Fibroblast of skin of right quadriceps (primary cell): ENCODE results near the gene PTPN20.
"Not testable (repeated sequence)": the region's sequence is repeated elsewhere in the genome, so short reads cannot be mapped to it uniquely, and the experiment has no call there.

Source experiments
- DNase-seq: peaks from one replicate; pipeline ENCODE4 v3.0.0-alpha.2; 2013

The PTPN20 gene, protein sequence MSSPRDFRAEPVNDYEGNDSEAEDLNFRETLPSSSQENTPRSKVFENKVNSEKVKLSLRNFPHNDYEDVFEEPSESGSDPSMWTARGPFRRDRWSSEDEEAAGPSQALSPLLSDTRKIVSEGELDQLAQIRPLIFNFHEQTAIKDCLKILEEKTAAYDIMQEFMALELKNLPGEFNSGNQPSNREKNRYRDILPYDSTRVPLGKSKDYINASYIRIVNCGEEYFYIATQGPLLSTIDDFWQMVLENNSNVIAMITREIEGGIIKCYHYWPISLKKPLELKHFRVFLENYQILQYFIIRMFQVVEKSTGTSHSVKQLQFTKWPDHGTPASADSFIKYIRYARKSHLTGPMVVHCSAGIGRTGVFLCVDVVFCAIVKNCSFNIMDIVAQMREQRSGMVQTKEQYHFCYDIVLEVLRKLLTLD

GRCh38 chr10:46911144-46911876, at the start of gene PTPN20:
Gene PTPN20 (plus strand): TSS chr10:46911428. CDS start chr10:46932500, 21,072 bp downstream.
- DNase-seq = not testable (repeated sequence)

- DNase-seq = not testable (repeated sequence)
Observed at GRCh38 chr10:46869716-46870115, 41.5 kb upstream of the PTPN20 start.

DNA sequence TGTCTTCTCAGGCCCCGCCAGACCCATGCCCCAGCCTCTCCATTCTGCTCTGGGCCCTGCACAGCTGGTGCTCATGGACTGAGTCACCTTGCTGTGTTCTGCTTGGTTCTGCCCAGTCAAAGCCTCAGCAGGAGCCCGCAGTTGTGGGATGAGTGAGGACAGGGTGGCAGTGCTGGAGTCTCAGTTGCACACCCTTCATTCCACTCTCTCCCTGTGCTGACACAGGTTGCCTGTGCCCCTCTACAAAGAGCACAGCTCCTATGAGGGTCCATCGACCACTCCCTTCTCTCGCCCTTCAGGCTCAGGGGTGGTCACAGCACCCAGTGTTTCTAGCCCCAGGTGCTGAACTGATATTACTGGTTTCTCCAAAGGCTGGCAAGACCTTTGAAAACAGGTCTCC, 39.6 kb upstream of the PTPN20 start:
- not testable (repeated sequence) for DNase-seq

- DNase-seq = not testable (repeated sequence)
Observed at GRCh38 chr10:46875304-46875703, 35.9 kb upstream of the PTPN20 start.

DNA sequence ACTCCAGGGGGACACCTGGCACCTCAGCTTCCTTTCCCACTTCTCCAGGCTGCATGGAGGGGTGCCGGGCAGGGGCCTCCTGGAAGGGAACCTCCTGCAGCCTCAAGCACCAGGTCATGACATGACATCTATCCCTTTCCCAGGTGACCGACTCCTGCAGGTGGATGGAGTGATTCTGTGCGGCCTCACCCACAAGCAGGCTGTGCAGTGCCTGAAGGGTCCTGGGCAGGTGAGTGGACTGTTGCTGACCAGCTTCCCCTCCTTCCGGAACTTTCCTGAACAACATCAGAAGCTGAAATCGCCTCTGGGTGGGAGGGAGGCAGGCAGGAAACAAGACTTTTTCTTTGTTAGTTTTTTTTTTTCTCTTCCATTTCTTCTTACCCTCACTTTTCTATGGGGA, 34.5 kb upstream of the PTPN20 start:
- not testable (repeated sequence) for DNase-seq

- not testable (repeated sequence) for DNase-seq
Observed at GRCh38 chr10:46878761-46879160, 32.5 kb upstream of the PTPN20 start.

- not testable (repeated sequence) for DNase-seq
Observed at GRCh38 chr10:46890813-46891611, 20.2 kb upstream of the PTPN20 start.

DNA sequence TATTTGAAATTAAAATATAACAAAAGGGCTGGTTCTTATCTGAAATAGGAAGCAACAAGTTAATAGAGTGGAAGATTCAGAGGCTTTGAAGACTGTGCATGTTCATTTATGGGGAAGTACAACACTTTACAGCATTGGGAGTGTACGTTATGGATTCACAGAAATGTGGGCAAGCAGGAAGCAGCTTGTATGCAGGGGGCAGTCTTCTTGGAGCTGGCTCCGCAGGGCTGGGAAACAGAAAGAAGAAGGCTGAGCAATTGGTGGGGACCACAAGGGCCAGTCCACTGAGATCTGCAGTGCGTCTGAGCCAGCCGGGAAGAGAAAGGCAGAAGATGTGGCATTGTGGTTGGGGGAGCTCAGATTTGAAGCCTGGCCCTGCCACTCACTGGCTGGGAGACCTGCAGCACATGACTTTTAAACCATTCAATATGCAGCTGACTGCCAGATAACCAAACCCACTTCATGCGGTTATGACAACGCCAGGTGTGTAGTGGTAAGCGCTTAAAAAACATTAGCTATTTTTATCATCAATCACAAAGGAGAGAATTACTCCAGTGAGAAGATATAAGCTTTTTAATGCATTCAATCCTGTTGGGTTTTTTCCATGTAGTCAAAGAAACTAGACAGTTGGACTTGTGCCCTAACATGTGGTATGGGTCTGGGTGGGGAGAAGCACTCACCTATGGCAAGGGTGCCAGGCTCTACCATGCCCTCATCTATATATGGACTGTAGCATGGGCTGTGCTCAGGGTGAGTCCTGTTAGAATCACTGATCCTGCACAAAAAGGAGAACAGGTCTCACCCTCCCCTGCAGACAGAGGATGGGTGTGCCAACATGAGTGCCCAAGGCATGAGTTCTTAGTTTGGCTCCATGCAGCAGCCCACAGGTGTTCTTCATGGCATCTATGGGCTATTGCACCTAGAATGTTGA, 14.2 kb upstream of the PTPN20 start:
- DNase-seq = not testable (repeated sequence)

GRCh38 chr10:46901247-46901646, 10.0 kb upstream of the PTPN20 start:
- not testable (repeated sequence) for DNase-seq

- DNase-seq = not testable (repeated sequence)
Observed at GRCh38 chr10:46903874-46904273, 7.4 kb upstream of the PTPN20 start.

- DNase-seq = not testable (repeated sequence)
Observed at GRCh38 chr10:46906359-46906758, 4.9 kb upstream of the PTPN20 start.

DNA sequence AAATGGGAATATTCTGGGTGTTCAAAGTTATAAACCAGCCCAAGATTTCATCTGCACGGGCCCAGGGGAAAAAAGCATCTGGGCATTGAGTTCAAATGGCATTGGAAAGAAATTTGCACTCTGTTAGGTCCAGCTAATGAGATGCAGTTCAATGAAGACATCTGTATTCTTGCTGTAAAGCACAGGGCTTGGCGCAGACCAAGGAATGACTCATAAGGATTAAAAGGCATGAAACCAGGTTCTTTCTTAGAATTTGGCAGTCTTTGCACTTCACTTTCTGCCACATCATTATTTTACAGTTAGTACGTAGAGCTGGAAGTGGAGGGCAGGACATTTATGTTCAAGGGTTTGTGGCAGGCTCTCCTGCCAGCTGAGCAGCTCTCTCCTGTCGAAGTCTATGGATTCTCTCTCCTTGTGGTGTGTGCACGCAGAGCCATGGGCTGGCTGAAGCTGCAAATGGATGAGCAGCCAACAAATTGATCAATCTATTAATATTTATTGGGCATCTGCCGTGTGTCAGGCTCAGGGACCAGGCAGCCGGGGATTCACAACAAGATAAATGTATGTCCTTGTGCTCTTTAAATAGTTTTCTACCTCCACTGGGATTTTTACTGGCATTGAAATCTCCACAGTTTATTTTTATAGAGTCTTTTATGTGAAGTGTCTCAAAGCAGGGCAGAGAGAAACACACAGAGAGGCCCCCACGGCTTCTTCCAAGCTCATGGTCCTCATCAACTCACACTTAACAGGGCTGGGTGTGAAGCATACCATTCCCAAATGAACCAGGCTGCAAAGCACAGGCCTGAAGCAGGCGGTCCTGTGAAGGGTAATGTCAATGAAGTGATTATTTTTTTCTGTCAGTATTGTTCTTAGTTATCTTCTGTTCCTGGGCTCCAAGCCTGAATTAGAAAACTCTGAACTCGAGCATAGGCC, 3.8 kb upstream of the PTPN20 start:
- DNase-seq = not testable (repeated sequence)

DNA sequence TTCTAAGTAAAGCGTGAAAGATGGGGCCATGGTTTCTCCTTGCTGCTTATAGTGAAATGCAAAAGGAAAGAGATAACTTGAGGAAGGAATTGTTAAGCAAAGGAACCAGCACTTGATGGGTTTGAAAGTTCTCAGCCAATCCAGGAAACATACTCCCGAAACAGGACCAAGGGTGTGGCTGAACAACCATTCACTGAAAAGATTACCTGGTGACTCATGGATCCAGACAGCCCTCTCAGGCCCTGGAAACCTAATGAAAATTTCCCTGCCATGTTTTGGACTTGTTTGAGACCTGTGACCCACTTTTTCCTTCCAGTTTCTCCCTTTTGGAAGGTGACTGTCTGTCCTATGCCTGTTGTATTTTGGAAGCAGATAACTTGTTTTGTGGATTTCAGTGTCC, 11.3 kb downstream of the PTPN20 start:
- DNase-seq = not testable (repeated sequence)

GRCh38 chr10:46925156-46925555, 13.9 kb downstream of the PTPN20 start:
- not testable (repeated sequence) for DNase-seq

DNA sequence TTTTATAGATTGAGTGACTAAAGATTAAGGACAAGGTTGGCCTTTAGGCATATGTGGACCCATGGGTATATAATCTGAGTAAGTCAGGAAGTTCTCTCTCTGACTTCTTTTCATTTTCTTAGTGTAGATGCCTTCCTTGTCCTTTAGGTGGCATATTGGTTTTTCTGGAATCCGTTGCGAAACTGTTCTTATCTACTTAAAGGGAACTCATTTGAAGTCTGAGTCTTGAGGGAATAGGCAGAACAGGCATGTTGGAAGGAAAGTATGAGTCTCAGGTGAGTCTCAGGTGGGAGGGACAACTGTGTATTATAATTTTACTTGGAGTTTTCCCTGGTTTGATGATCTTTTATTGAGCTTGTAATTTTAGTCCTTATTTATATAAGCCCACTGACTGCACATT, 14.6 kb downstream of the PTPN20 start:
- DNase-seq = not testable (repeated sequence)

- DNase-seq = not testable (repeated sequence)
Observed at GRCh38 chr10:46928810-46929209, 17.6 kb downstream of the PTPN20 start.

DNA sequence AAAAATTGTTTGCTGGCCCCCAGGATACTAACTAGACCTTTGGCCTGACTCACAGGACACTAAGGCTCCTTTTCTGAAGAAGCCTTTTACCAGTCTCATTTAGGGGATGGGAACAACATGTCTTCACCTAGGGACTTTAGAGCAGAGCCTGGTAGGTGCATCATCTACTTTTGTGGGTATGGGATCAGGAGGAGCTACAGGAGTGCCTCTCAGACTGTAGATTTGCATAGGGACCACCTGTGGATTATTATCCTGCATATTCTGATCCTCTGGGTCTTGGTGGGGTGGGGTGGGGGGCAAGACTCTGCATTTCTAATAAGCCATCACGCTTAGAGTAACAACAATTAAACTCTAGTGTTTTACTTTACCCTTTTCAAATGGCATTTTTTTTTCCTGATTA, 21.2 kb downstream of the PTPN20 start:
- DNase-seq = not testable (repeated sequence)

DNA sequence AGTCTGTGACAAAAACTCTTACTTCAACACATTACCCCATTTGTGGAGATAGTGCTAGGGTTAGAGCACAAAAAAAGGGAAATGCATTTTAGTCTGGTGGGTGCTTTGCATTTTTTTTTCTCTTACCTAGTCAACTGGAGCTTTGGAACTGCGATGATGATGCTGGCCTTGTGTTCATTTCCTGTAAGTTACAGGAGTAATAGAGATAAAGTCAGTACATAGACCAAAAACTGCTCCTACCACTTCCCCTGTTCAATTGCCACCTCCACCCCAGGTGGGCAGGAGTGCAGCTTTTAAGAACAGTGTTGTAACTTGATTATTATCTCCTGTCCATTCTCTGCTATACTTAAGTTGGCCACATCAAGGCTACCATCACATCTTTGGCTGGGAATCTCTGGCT, 29.9 kb downstream of the PTPN20 start:
- DNase-seq = not testable (repeated sequence)

DNA sequence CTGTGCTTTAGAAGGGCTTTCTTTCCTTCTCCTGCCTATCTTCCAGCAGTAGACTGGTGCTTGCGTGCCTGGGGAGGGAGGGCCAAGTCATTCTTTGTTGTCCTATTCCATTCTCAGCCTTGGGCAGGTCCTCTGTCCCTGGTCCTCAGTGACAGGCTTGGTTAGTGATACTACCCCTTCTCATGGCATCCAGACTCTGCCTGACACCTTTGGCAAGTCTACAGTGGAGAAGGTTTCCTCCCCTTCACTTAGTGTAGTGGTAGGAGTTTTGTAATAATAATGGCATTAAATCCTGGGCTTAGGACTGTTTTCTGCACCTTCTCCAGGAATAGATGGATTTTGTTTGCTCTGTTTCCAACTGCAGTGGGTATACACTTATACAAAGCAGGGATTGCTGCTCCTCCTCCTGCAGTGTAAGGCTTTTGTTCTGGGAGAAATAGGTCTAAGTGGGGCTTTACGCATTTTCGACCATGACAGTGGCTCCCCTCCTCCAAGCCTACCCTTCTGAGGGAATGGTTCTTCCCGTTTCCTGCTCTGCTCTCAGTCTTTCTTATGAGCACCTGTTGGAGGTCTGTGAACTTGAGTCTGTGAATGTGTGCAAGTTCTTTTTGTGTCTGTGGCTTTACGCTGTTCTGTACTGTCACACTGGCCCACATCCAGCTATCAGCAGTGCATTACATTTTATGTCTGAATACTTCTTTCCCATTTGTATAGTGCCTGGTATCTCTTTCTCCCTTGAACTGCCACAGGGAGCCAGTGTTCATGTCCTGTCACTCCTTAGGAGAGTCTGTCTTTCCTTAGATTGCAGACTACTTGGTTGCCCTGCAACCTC, 37.7 kb downstream of the PTPN20 start:
- DNase-seq = not testable (repeated sequence)

DNA sequence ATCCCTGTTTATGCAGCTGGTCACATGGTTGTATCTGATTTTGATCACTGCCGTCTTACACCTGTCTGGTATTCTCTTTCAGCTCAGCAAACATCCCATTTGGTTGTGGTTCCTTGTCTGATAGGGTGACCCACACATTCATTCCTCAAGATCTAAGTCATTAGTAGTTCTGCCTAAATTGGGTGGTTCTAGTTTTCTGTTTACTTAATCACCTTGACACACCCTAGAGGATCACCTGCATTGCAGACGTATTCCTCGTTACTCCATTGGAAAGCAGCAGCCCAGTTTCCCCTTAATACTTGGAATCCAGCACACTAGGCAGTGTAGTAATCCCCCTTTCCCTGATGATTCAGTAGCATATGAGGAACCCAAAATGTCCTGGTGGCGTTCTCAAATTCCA, 41.3 kb downstream of the PTPN20 start:
- not testable (repeated sequence) for DNase-seq
